Aorta (tissue), 5 donors: ENCODE data around the gene GLOD4. TPM values are rescaled to one million over a fixed set of nuclear protein-coding genes. Genes with fewer than 3 reads are reported as not detected.

Experiments used
- ATAC-seq: fragments of 200-7000 bp; cut with Tn5 transposase; one replicate; pipeline ENCODE4 v1.9.1; 2022; ENCODE audit warnings: moderate library complexity; ENCODE audit not compliant: low FRiP score
- DNase-seq, 2 donors: peaks; one replicate each; pipeline ENCODE4 v3.0.0-alpha.2; 2020
- H3K27ac ChIP-seq, 2 donors: one replicate each; pipeline ENCODE4 v1.5.1; 2013; ENCODE audit warnings: low read length in 2 of 2, mild to moderate bottlenecking in 2 of 2, moderate library complexity in 2 of 2, control low read depth in 1 of 2, inconsistent platforms in 1 of 2, low read depth in 1 of 2
- H3K27me3 ChIP-seq, 2 donors: one replicate each; pipeline ENCODE4 v1.6.1; 2013; ENCODE audit warnings: control low read depth in 1 of 2, low read length in 1 of 2, mild to moderate bottlenecking in 1 of 2, moderate library complexity in 1 of 2; ENCODE audit not compliant: insufficient read depth in 2 of 2, control insufficient read depth in 1 of 2
- H3K36me3 ChIP-seq, 2 donors: one replicate each; pipeline ENCODE4 v1.6.1; 2013; ENCODE audit warnings: control low read depth in 1 of 2, low read length in 1 of 2, mild to moderate bottlenecking in 1 of 2; ENCODE audit not compliant: insufficient read depth in 2 of 2, control insufficient read depth in 1 of 2
- H3K4me1 ChIP-seq, 2 donors: one replicate each; pipeline ENCODE4 v1.6.1; 2013; ENCODE audit warnings: low read length in 2 of 2, control low read depth in 1 of 2, mild to moderate bottlenecking in 1 of 2, moderate library complexity in 1 of 2; ENCODE audit not compliant: insufficient read depth in 2 of 2, control insufficient read depth in 1 of 2
- H3K4me3 ChIP-seq, 2 donors: one replicate each; pipeline ENCODE4 v1.5.1; 2013; ENCODE audit warnings: low read length in 2 of 2, control low read depth in 1 of 2, mild to moderate bottlenecking in 1 of 2
- H3K9me3 ChIP-seq: one replicate; pipeline ENCODE4 v1.6.1; 2013; ENCODE audit warnings: mild to moderate bottlenecking, low read length; ENCODE audit not compliant: control insufficient read depth
- WGBS, 2 donors: extraction: QIAGEN DNeasy Blood & Tissue Kit; methylation state at CpG; one replicate each; pipeline ENCODE4 v1.1.7; 2013; 5-methylcytosine and 5-hydroxymethylcytosine counted together
- intact Hi-C, 2 donors: fragments of 100-400 bp; cut with DNase I; formaldehyde crosslinking; loops; one replicate each; pipeline versions ENCODE4 v1.14.2 to v1.15.0; 2022
- polyA plus RNA-seq, 2 donors: library from polyadenylated mRNA; stranded (reverse); fragments of 200-250 nt; gene quantifications; one replicate each; pipeline ENCODE4 v1.2.3, GENCODE V29; 2013
- total RNA-seq, 2 donors: library from RNA; stranded (reverse); fragmentation: NEBNext Ultra II Directional; extraction: Animal tissue kit (Norgen Biotek cat#: 25700); gene quantifications; one replicate each; pipeline ENCODE4 v1.2.1, GENCODE V29; 2021
- donor health status: healthy with polysubstance abuse.
- donor health status: Bipolar disorder and iron deficiency.
- donor health status: DM: no; HTN: no; CAD: no.
- donor health status: DM: no; HTN: no; CAD: no.
- donor health status: DM: yes; HTN: yes; CAD: no.

GLOD4 gene
- total and polyA plus RNA-seq, 4 donors, result 31.3 to 45.1 (median 38.1) TPM

- WGBS, 2 donors, result 95% methylated on average over 5 of the region's 5 CpGs
- no peaks in the 10 kb centered on the region for H3K4me1 ChIP-seq
- DNase-seq (no peak), ATAC-seq (no peak)
- H3K9me3 ChIP-seq, result no peaks in the 10 kb centered on the region
- H3K4me3 ChIP-seq, result no peak overlapping the region
- no peak overlapping the region for H3K27ac ChIP-seq
- H3K36me3 ChIP-seq, result peaks cover 0 to 2% of the 10 kb centered on the region in 2 donors
- no peaks in the 10 kb centered on the region for H3K27me3 ChIP-seq
- intact Hi-C loops, result no loop called here
These were observed 64.0 kb downstream of the GLOD4 start for GRCh38 chr17:718075-718474.

Other genes starting within 250 kb of the GLOD4 start
- gene VPS53, start 67.4 kb downstream of the GLOD4 start, total RNA-seq, result 10 to 100 TPM; 53.5 to 79.3 TPM
- gene VPS53, start 67.4 kb downstream of the GLOD4 start, polyA plus RNA-seq, result 1 to 10 TPM; 3.6 to 6.2 TPM
- 10 to 100 TPM in 1 of 2 donors, 1 to 10 TPM in 1; 8.0 to 11.1 TPM for gene TLCD3A, start 49.7 kb downstream of the GLOD4 start, total RNA-seq
- gene TLCD3A, start 49.7 kb downstream of the GLOD4 start, polyA plus RNA-seq, result 1 to 10 TPM; 2.8 to 4.5 TPM
- gene GEMIN4, start 30.0 kb downstream of the GLOD4 start, total RNA-seq, result 10 to 100 TPM; 11.7 to 17.2 TPM
- 10 to 100 TPM in 1 of 2 donors, 1 to 10 TPM in 1; 5.5 to 18.1 TPM for gene GEMIN4, start 30.0 kb downstream of the GLOD4 start, polyA plus RNA-seq
- 1 to 10 TPM; 7.8 to 8.9 TPM for gene MRM3, start 73 bp upstream of the GLOD4 start, total RNA-seq
- gene MRM3, start 73 bp upstream of the GLOD4 start, polyA plus RNA-seq, result 1 to 10 TPM; 7.8 to 8.0 TPM
- gene NXN, start 197.5 kb upstream of the GLOD4 start, total RNA-seq, result 10 to 100 TPM; 23.4 to 41.0 TPM
- 10 to 100 TPM; 13.0 to 20.4 TPM for gene NXN, start 197.5 kb upstream of the GLOD4 start, polyA plus RNA-seq
- gene TIMM22, start 214.8 kb upstream of the GLOD4 start, total RNA-seq, result 1 to 10 TPM; 7.7 to 9.1 TPM
- 1 to 10 TPM; 8.4 to 9.1 TPM for gene TIMM22, start 214.8 kb upstream of the GLOD4 start, polyA plus RNA-seq